Heart left ventricle (tissue), 16 donors: ENCODE measurements around the gene CD8A. TPM values are rescaled to one million over a fixed set of nuclear protein-coding genes. Genes with fewer than 3 reads are reported as not detected.

Source experiments
- ATAC-seq, 4 donors: fragments of 200-7000 bp; cut with Tn5 transposase; one replicate each; pipeline ENCODE4 v1.9.1; 2020 to 2022; ENCODE audit warnings: moderate library complexity in 4 of 4, mild to moderate bottlenecking in 3 of 4, moderate number of reproducible peaks in 1 of 4
- DNase-seq, 5 donors: peaks; one replicate each; pipeline ENCODE4 v3.0.0-alpha.2; 2020
- H3K27ac ChIP-seq, 12 donors: fragments of 200-600 bp; sonication (generic) in 4 of 12; one replicate each; pipeline versions ENCODE4 v1.5.0 to v1.8.0; 2016 to 2022; ENCODE audit warnings: mild to moderate bottlenecking in 2 of 12
- H3K27me3 ChIP-seq, 9 donors: fragments of 200-600 bp; sonication (generic) in 2 of 9; one replicate each; pipeline versions ENCODE4 v1.5.1 to v1.8.0; 2016 to 2022; ENCODE audit warnings: mild to moderate bottlenecking in 3 of 9
- H3K36me3 ChIP-seq, 9 donors: fragments of 200-600 bp; sonication (generic) in 2 of 9; one replicate each; pipeline versions ENCODE4 v1.5.0 to v1.8.0; 2018 to 2022; ENCODE audit warnings: mild to moderate bottlenecking in 2 of 9
- H3K4me1 ChIP-seq, 12 donors: fragments of 200-600 bp; sonication (generic) in 4 of 12; one replicate each; pipeline versions ENCODE4 v1.5.0 to v1.8.0; 2016 to 2022; ENCODE audit warnings: mild to moderate bottlenecking in 3 of 12
- H3K4me3 ChIP-seq, 12 donors: fragments of 200-600 bp; sonication (generic) in 4 of 12; one replicate each; pipeline versions ENCODE4 v1.5.0 to v1.8.0; 2017 to 2022; ENCODE audit warnings: mild to moderate bottlenecking in 9 of 12, moderate library complexity in 4 of 12
- H3K9me3 ChIP-seq, 12 donors: fragments of 200-600 bp; sonication (generic) in 4 of 12; one replicate each; pipeline versions ENCODE4 v1.5.0 to v1.8.0; 2016 to 2022; ENCODE audit warnings: mild to moderate bottlenecking in 1 of 12
- POLR2A ChIP-seq, 2 donors: fragments of 450-650 bp; IDR thresholded peaks; one replicate each; pipeline ENCODE4 v1.6.1; 2017; ENCODE audit warnings: antibody characterized with exemption in 2 of 2, mild to moderate bottlenecking in 2 of 2, moderate library complexity in 2 of 2
- WGBS, 4 donors: extraction: QIAGEN DNeasy Blood & Tissue Kit in 2 of 4; methylation state at CpG; one replicate each; pipeline versions ENCODE4 v1.1.5 to v1.1.7; 2013 to 2018; 5-methylcytosine and 5-hydroxymethylcytosine counted together
- intact Hi-C, 10 donors: fragments of 100-400 bp; cut with DNase I; formaldehyde crosslinking; loops; one replicate each; pipeline versions ENCODE4 v1.11.1 to v1.14.2; 2022
- polyA plus RNA-seq, 2 donors: library from polyadenylated mRNA; stranded (reverse); fragments of 200-250 nt; gene quantifications; one replicate each; pipeline ENCODE4 v1.2.3, GENCODE V29; 2013
- total RNA-seq, 9 donors: library from RNA; depleted of rRNA in 2 of 9; stranded (reverse); fragments of >200 nt in 2 of 9; fragmentation: NEBNext Ultra II Directional in 3 of 9; extraction: Animal tissue kit (Norgen Biotek cat#: 25700) in 3 of 9; gene quantifications; one replicate each; pipeline versions ENCODE4 v1.1.0 to v1.2.4, GENCODE V29; 2016 to 2023
- TF ChIP-seq, protein P1 (sequence below), 12 donors: fragments of 200-600 bp; sonication (generic) in 4 of 12; IDR thresholded peaks; one replicate each; pipeline versions ENCODE4 v1.5.0 to v1.8.0; 2018 to 2022; ENCODE audit warnings: antibody characterized with exemption in 12 of 12, mild to moderate bottlenecking in 5 of 12
- donor health status: ischemic (EF 13 %, LVEDD 7.1; RV severe dilation, severe dysfunction).
- donor health status: healthy with polysubstance abuse.
- donor health status: DM: no; HTN: yes; CAD: no.
- donor health status: DM: no; HTN: no; CAD: no.
- donor health status: ischemic (EF 25% LVEDD 6.9; RV normal size, moderate dysfunction).
- donor health status: ischemic (EF 25% LVEDD 5.7; RV mildly dilated, moderate dysfunction).
- donor health status: healthy.
- donor health status: DM: yes; HTN: yes; CAD: no.
- donor health status: ischemic (EF 35%, LVEDD 5.7; RV mildly dilated, moderate dysfunction).
- donor health status: nonischemic (EF 11% LVEDD 7.7; RV severe dilation, severe dysfunction).
- donor health status: DM: yes; HTN: yes; CAD: no.
- donor health status: PGD.
- donor health status: ischemic (EF 29% LVEDD 5.4; RV normal size, mild dysfunction).
- donor health status: nonischemic (EF 23%, LVEDD 6.1; RV moderate dilation, normal function).

The CD8A gene
- total and polyA plus RNA-seq, 11 donors = 0.24 to 11.1 (median 0.43) TPM; not detected in 1

DNA sequence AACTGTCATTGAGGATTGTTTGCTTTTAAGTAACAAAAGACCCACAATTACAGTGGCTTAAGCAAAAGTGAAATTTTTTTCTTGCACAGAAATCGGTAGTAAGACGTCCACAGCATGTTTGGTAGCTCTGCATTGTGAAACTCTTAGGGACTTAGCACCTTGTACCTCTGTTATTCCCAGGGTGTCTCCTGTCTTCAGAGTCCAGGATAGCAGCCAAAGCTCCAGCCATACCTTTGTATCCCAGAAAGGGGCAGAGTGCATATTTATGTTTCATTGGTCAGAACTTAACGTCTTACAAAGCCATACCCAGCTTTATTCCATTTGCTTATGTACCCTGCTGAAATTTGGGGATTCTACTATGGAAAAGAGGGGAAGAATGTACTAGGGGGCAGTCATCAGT lies 37.8 kb downstream of the CD8A start:
- no peak for TF ChIP-seq POLR2A (IDR thresholded peaks at IDR 0.05)
- TF ChIP-seq, protein P1, sequence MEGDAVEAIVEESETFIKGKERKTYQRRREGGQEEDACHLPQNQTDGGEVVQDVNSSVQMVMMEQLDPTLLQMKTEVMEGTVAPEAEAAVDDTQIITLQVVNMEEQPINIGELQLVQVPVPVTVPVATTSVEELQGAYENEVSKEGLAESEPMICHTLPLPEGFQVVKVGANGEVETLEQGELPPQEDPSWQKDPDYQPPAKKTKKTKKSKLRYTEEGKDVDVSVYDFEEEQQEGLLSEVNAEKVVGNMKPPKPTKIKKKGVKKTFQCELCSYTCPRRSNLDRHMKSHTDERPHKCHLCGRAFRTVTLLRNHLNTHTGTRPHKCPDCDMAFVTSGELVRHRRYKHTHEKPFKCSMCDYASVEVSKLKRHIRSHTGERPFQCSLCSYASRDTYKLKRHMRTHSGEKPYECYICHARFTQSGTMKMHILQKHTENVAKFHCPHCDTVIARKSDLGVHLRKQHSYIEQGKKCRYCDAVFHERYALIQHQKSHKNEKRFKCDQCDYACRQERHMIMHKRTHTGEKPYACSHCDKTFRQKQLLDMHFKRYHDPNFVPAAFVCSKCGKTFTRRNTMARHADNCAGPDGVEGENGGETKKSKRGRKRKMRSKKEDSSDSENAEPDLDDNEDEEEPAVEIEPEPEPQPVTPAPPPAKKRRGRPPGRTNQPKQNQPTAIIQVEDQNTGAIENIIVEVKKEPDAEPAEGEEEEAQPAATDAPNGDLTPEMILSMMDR (IDR thresholded peaks at IDR 0.05) = no peak
- ATAC-seq (no peak), DNase-seq (no peak)
- Histone ChIP-seq H3K27me3 (no peaks in the 10 kb centered on the region), H3K27ac (no peak overlapping the region), H3K36me3 (peaks cover 0 to 79% (median 35%) of the 10 kb centered on the region in 9 donors), H3K4me1 (peaks cover 0 to 33% (median 8%) of the 10 kb centered on the region in 12 donors), H3K4me3 (no peak overlapping the region), H3K9me3 (peaks cover 0 to 17% (median 0%) of the 10 kb centered on the region in 12 donors)
- intact Hi-C loops = loop anchor here in 1 of 10 donors (10.0 kb wide), 1 partner anchor 58 kb away; no protein-coding TSS in a partner anchor
- WGBS, 4 donors = 89 to 94% (median 93%) methylated on average over 3 of the region's 3 CpGs

DNA sequence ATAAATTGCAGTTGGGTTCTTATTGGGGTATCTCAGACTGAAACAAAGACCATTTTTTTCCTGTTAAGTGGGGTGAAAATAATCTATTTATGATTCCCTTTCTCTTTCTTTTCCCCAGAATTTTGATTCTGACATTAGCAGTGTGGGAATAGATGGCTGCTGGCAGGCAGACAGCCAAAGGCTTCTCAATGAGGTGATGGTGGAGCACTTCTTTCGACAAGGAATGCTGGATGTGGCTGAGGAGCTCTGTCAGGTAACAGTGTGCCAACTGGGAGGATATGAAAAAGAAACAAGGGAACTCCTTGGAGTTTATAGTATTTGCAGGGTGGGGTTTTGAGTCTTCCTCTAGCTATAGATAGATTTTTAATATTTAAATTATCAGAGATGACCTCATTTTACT lies 38.9 kb downstream of the CD8A start:
- intact Hi-C loops = loop anchor here in 1 of 10 donors (10.0 kb wide), 1 partner anchor 57 kb away; no protein-coding TSS in a partner anchor
- Histone ChIP-seq H3K4me3 (no peak overlapping the region), H3K9me3 (peaks cover 0 to 17% (median 0%) of the 10 kb centered on the region in 12 donors), H3K27me3 (no peaks in the 10 kb centered on the region), H3K4me1 (peaks cover 0 to 38% (median 14%) of the 10 kb centered on the region in 12 donors), H3K27ac (no peak overlapping the region), H3K36me3 (peaks cover 0 to 76% (median 35%) of the 10 kb centered on the region in 9 donors)
- ATAC-seq (no peak), DNase-seq (no peak)
- 56 to 68% (median 61%) methylated on average over 1 of the region's 1 CpG for WGBS, 4 donors
- no peak for TF ChIP-seq POLR2A (IDR thresholded peaks at IDR 0.05)
- TF ChIP-seq, protein P1 (IDR thresholded peaks at IDR 0.05) = no peak

DNA sequence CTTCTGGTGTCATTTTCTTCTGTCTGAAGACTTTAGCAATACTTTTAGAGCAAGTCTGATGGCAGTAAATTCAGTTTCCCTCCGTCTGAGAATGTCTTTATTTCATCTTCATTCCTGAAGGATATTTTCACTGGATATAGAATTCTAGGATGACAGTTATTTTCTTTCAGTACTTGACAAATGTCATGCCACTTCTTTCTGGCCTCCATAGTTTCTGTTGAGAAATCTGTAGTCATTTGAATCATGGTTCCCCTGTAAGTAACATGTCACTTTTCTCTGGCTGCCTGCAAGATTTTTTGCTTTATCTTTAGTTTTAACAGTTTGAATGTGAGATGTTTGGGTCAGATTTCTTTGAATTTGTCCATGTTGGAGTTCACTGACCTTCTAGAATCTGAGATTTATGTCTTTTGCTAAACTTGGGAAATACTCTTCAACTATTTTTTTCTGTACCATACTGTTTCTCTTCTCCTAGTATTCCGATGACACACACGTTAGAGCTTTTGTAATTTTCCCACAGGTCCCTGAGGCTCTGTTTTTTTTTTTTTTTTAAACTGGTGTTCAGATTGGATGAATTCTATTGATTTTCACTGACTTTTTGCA lies 40.4 kb downstream of the CD8A start:
- DNase-seq = no peak
- TF ChIP-seq POLR2A (IDR thresholded peaks at IDR 0.05) = no peak
- TF ChIP-seq, protein P1 (IDR thresholded peaks at IDR 0.05) = no peak
- no peaks in the 10 kb centered on the region for H3K27me3 ChIP-seq
- H3K36me3 ChIP-seq = peaks cover 0 to 62% (median 27%) of the 10 kb centered on the region in 9 donors
- 89 to 95% (median 92%) methylated on average over 3 of the region's 3 CpGs for WGBS, 4 donors
- intact Hi-C loops = loop anchor here in 1 of 10 donors (10.0 kb wide), 1 partner anchor 56 kb away; no protein-coding TSS in a partner anchor
- peaks cover 0 to 46% (median 17%) of the 10 kb centered on the region in 12 donors for H3K4me1 ChIP-seq
- peaks cover 0 to 17% (median 0%) of the 10 kb centered on the region in 12 donors for H3K9me3 ChIP-seq
- no peak for ATAC-seq
- no peak overlapping the region for H3K4me3 ChIP-seq
- H3K27ac ChIP-seq = no peak overlapping the region

DNA sequence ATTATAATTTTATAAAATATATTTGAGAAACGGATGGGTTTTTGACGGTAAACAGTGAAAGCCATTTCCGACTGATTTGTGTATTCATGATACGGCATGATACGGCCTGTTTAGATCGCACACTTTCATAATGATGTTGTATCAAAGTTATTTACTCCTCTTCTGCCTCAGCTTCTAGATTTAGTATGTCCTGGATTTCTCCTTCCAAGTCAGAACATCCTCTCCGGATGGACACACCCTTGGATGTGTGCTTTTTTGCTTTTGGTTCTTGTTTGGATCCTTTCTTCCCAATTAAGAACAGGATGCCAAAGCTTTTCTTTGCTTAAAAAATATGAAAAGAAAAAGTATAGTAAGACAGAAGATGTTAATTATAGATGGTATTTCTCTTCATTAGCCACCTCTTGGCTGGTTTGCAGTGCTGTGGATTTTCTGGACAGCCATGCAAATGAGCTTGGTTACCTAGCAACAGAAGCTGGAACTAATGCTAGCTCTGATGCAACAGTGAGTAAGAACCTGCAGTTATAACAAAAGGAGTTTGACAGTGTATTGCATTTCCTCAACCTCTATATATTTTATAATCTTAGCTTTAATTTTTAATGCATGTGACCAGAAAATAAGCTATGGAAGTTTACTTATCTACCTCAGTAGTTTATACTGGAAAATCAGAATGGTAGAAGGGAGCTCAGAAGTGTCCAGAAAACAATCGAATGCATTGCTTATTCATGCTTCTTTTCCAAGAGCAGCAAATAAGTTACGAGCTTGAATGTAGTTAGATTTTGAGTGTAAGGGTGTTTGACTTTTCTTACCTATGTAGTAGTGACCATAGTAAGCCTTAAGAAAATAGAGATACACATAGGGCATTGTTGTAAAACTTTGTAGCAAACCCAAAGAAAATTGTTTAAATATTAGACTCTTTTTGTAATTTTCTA lies 42.7 kb downstream of the CD8A start:
- H3K27ac ChIP-seq = peak overlapping the region in 4 of 12 donors; percentile 8 to 42 (median 12)
- whole genome bisulfite sequencing, 4 donors = 55 to 71% (median 64%) methylated on average over 9 of the region's 9 CpGs
- H3K4me1 ChIP-seq = peaks cover 0 to 48% (median 17%) of the 10 kb centered on the region in 12 donors
- H3K36me3 ChIP-seq = peaks cover 0 to 51% (median 24%) of the 10 kb centered on the region in 9 donors
- no peaks in the 10 kb centered on the region for H3K27me3 ChIP-seq
- DNase-seq (no peak), ATAC-seq (peak in 3 of 4 donors; percentile 59 to 88 (median 69))
- no peak overlapping the region for H3K4me3 ChIP-seq
- TF ChIP-seq POLR2A (IDR thresholded peaks at IDR 0.05) = no peak
- TF ChIP-seq, protein P1 (IDR thresholded peaks at IDR 0.05) = no peak
- peaks cover 0 to 17% (median 0%) of the 10 kb centered on the region in 12 donors for H3K9me3 ChIP-seq
- intact Hi-C loops = no loop called here
